ENCODE data around the gene OR10G3.
A peak's percentile ranks its signal among the peaks of the same experiment; 100 is the strongest.
"Not testable (repeated sequence)": the region's sequence is repeated elsewhere in the genome, so short reads cannot be mapped to it uniquely, and the experiment has no call there.

OR10G3 gene

GRCh38 chr14:21579976-21580375 is at the start of gene OR10G3:
Gene OR10G3, minus strand, starts transcription at chr14:21580076. Its CDS starts 9,332 bp downstream, at chr14:21570744.
- no peak for DNase-seq (ENCODE audit: low read depth)

- no peak for DNase-seq (ENCODE audit: low read depth)
Observed at GRCh38 chr14:21626491-21627230, 46.8 kb upstream of the OR10G3 start.

- DNase-seq (ENCODE audit: low read depth) = no peak
Observed at GRCh38 chr14:21617614-21618013, 37.7 kb upstream of the OR10G3 start.

- DNase-seq (ENCODE audit: low read depth) = no peak
Observed at GRCh38 chr14:21614240-21614639, 34.4 kb upstream of the OR10G3 start.

GRCh38 chr14:21612324-21612723 is 32.4 kb upstream of the OR10G3 start:
- no peak for DNase-seq (ENCODE audit: low read depth)

GRCh38 chr14:21602181-21602580 is 22.3 kb upstream of the OR10G3 start:
- not testable (repeated sequence) for DNase-seq (ENCODE audit: low read depth)

- DNase-seq (ENCODE audit: low read depth) = no peak
Observed at GRCh38 chr14:21589317-21589716, 9.4 kb upstream of the OR10G3 start.

GRCh38 chr14:21575661-21576060 is 4.2 kb downstream of the OR10G3 start:
- DNase-seq (ENCODE audit: low read depth) = no peak

- DNase-seq (ENCODE audit: low read depth) = no peak
Observed at GRCh38 chr14:21572604-21573003, 7.3 kb downstream of the OR10G3 start.

GRCh38 chr14:21558703-21559170 is 21.1 kb downstream of the OR10G3 start:
- no peak for DNase-seq (ENCODE audit: low read depth)

- peak; percentile 61 for DNase-seq (ENCODE audit: low read depth)
Observed at GRCh38 chr14:21557084-21557901, 22.6 kb downstream of the OR10G3 start.

GRCh38 chr14:21556378-21557083 is 23.3 kb downstream of the OR10G3 start:
- no peak for DNase-seq (ENCODE audit: low read depth)

- no peak for DNase-seq (ENCODE audit: low read depth)
Observed at GRCh38 chr14:21553266-21553665, 26.6 kb downstream of the OR10G3 start.

- not testable (repeated sequence) for DNase-seq (ENCODE audit: low read depth)
Observed at GRCh38 chr14:21544588-21544987, 35.3 kb downstream of the OR10G3 start.

- no peak for DNase-seq (ENCODE audit: low read depth)
Observed at GRCh38 chr14:21543963-21544362, 35.9 kb downstream of the OR10G3 start.

GRCh38 chr14:21543521-21543960 is 36.3 kb downstream of the OR10G3 start:
- no peak for DNase-seq (ENCODE audit: low read depth)

GRCh38 chr14:21541413-21542074 is 38.3 kb downstream of the OR10G3 start:
- DNase-seq (ENCODE audit: low read depth) = no peak

- DNase-seq (ENCODE audit: low read depth) = no peak
Observed at GRCh38 chr14:21539189-21539940, 40.5 kb downstream of the OR10G3 start.

GRCh38 chr14:21537090-21537424 is 42.8 kb downstream of the OR10G3 start:
- DNase-seq (ENCODE audit: low read depth) = no peak

- no peak for DNase-seq (ENCODE audit: low read depth)
Observed at GRCh38 chr14:21536418-21537089, 43.3 kb downstream of the OR10G3 start.
